GM21447 (cell line): ENCODE data around the gene SLC8A2.

Experiments used
- ATAC-seq: cut with Tn5 transposase; IDR thresholded peaks from one replicate; pipeline ENCODE4 v1.9.1; 2021; ENCODE audit not compliant: unreplicated experiment

Gene SLC8A2

GRCh38 chr19:47461876-47462275, 9.8 kb downstream of the SLC8A2 start:
- no peak for ATAC-seq

DNA sequence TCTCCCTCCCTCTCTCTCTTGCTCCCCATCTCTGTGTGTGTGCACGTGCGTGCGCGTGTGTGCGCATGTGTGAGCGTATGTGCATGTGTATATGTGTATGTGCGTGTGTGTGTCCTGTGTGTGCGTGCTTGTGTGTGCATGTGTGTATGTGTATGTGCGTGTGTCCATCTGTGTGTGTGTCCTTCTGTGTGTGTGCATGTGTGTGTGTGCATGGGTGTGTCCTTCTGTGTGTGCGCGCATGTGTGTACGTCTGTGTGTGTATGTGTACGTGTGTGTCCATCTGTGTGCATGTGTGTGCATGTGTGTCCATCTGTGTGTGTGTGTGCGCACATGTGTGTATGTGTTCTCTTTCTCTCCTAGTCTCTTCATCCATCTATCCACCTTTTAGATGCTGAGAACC, 12.2 kb downstream of the SLC8A2 start:
- ATAC-seq = no peak

GRCh38 chr19:47458672-47459071, 13.0 kb downstream of the SLC8A2 start:
- ATAC-seq = no peak

- ATAC-seq = no peak
These were observed 14.8 kb downstream of the SLC8A2 start for GRCh38 chr19:47456721-47457474.

GRCh38 chr19:47450478-47450877, 21.2 kb downstream of the SLC8A2 start:
- no peak for ATAC-seq

DNA sequence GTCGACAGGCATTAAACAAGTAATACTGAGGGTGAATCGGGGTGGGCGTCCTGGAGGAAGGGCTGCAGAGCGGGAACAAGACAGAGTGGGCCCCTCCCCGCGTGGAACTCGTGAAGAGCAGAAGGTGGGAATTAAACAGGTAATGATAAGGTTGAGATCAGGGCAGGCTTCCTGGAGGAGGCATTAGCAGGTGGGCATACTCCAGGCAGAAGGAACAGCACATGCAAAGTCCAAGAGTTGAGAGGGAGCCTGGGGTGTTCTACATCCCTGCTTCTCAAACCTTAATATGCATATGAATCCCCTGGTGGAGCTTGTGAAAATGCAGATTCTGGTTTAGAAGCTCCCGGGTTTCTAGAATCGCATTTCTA, 23.3 kb downstream of the SLC8A2 start:
- no peak for ATAC-seq

DNA sequence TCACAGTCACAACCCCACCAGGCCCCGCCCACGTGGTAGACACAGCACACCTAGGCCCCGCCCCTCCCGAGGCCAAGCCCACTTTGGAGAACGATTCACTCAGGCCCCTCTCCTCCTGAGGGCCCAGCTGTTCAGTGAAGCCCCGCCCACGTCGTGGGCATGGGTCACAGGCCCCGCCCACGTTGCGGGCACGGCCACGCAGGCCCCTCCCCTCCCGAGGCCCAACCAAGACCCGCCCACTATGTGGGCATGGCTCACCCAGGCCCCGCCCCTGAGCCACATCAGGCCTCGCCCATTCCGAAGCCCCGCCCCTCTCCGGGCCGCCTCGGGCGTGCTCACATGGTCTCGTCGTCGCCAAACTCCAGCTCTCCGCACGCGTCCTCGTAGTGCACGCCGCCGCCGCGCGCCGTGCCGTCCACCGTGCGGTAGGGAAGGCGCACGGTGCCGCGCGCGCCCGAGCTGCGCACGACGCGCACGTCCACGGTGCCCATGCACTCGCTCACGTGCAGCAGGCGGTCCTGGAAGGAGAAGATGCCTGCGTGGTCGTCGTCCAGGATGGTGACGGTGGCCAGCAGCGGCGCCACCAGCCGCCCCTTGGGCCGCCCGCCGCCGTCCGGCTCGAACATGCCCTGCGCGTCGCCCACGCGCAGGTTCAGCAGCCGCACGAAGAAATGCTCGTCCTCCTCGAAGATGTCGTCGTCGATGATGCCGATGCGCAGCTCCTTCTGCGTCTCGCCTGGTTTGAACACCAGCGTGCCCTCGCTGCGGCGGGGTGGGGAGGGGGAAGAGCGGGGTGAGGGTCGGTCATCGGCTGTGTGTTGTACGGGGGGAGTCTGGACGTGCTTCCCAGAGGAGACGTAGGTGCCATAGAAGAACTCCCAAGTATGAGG, 24.0 kb downstream of the SLC8A2 start:
- ATAC-seq = no peak

DNA sequence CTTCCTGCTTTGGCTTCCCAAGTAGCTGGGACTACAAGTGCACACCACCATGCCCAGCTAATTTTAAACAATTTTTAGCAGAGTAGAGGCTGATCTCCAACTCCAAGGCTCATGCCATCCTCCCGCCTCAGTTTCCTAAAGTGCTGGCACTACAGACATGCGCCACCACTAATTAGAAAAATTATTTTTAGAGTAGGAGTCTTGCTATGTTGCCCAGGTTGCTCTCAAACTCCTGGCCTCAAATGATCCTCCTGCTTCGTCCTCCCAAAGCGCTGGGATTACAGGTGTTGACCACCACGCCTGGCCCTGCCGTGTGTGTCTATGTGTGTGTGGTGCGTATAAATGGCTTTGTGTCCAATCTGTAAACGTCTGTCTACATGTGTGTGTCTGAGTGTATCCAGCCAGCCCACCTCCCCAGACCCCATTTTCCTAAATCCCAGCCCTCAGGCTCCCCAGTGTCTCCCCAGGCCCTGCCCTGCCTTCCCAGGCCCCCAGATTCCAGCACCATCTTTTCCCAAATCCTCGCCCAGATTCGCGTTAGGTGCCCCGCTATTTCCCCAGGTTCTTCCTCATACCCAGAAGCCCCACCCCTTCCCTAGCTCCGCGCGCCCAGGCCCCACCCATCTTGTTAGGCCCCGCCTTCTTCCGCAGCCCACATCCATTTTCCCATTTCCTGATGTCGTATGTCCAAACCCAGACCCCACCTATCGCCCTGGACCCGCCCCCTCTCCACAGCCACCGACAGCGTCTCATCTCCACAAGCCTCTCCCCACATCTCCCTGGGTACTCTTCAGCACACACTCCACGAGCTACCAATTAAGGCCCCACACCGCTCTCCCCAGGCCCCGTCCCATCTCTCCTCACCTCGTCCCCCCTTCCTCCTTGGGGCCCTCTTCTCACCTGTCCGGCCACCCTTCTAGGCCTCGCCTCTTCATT, 24.9 kb downstream of the SLC8A2 start:
- ATAC-seq = no peak

GRCh38 chr19:47445937-47446402, 25.7 kb downstream of the SLC8A2 start:
- ATAC-seq = no peak

DNA sequence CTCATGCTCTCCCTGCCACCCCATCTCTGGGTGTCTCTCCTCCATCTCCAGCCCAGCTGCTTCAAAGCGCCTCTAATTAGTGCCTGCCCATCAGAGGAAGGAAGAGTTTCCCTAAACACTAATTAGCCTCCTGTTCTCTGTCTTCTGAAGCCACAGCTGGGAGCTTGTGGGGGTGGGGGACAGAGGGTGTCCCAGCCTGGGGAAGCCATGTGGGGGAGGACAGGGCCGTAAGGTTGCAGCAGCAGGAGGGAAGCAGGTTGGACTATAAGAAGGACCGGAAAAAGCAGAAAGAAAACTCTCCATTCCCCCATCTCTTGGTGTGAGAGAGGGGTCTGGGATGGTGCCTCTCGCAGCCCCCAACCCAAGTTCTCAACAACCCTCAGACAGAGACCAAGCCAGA, 26.2 kb downstream of the SLC8A2 start:
- ATAC-seq = no peak

- no peak for ATAC-seq
These were observed 27.3 kb downstream of the SLC8A2 start for GRCh38 chr19:47444388-47444821.

GRCh38 chr19:47443331-47443730, 28.4 kb downstream of the SLC8A2 start:
- no peak for ATAC-seq

- ATAC-seq = no peak
These were observed 32.9 kb downstream of the SLC8A2 start for GRCh38 chr19:47438793-47439220.

- ATAC-seq = no peak
These were observed 34.2 kb downstream of the SLC8A2 start for GRCh38 chr19:47437500-47437899.

DNA sequence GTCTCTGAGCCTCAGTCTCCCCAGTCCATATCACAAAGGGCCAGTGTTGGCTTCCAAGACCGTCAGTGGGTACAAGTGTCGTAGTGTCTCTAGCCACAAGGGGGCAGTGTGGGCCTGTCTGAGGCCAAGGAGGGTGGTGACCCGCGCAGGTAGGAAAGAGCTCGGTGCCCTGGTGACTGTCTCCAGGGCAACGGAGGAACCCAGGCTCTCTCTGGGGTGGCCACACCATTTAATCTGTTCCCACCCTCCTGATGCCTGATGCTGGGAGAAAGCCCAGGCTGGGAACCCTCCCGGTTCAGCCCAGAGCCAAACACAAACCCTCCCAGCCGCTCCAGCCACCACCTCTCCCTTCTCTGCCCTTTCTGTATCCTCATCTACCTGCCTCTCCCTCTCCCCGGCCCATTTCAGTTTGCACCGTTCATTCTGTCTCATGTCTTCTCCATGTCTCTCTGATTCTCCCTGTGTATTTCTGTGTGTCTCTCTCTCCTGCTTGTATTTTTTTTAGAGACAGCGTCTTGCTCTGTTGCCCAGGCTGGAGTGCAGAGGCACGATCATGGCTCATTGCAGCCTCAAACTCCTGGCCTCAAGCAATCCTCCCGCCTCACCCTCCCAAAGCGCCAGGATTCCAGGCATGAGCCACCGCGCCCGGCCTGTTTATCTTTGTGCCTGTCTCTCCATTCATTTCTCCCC, 34.8 kb downstream of the SLC8A2 start:
- ATAC-seq = no peak

DNA sequence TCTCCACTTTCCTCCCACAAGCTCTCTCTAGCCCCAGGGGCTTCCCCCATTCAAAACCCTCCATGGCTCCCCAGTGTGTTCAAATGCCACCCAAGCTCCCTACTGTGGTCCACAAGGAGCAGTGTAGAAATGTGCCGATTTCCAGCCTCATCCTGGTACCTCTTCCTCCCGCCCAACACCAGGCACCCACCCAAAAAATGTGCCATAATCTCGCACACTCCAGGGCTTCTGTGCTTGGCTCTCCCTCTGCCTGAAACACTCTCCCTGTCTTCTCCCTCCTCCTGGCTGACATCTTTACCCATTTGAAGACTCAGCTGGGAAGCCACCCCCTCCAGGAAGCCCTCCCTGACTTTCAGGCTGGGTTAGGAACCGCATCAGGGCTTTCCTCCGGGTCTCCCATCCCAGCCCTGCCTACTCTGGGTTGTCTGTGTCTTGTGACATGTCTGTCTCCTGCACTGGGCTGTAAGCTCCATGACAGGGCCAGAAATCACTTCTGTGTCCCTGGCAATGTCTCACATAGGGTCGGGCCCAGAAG, 35.7 kb downstream of the SLC8A2 start:
- ATAC-seq = no peak

GRCh38 chr19:47435196-47435595, 36.5 kb downstream of the SLC8A2 start:
- no peak for ATAC-seq

- ATAC-seq = no peak
These were observed 37.6 kb downstream of the SLC8A2 start for GRCh38 chr19:47434088-47434487.

- no peak for ATAC-seq
These were observed 38.6 kb downstream of the SLC8A2 start for GRCh38 chr19:47433121-47433520.

- no peak for ATAC-seq
These were observed 39.2 kb downstream of the SLC8A2 start for GRCh38 chr19:47432499-47432898.
